ENCODE data around the gene KRTAP10-7. TPM values are rescaled to one million over a fixed set of nuclear protein-coding genes. Genes with fewer than 3 reads are reported as not detected.
"Not testable (repeated sequence)": the region's sequence is repeated elsewhere in the genome, so short reads cannot be mapped to it uniquely, and the experiment has no call there.

Gene KRTAP10-7, protein sequence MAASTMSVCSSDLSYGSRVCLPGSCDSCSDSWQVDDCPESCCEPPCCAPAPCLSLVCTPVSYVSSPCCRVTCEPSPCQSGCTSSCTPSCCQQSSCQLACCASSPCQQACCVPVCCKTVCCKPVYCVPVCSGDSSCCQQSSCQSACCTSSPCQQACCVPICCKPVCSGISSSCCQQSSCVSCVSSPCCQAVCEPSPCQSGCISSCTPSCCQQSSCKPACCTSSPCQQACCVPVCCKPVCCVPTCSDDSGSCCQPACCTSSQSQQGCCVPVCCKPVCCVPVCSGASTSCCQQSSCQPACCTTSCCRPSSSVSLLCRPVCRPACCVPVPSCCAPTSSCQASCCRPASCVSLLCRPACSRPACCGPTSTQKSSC
- total RNA-seq: not detected

DNA sequence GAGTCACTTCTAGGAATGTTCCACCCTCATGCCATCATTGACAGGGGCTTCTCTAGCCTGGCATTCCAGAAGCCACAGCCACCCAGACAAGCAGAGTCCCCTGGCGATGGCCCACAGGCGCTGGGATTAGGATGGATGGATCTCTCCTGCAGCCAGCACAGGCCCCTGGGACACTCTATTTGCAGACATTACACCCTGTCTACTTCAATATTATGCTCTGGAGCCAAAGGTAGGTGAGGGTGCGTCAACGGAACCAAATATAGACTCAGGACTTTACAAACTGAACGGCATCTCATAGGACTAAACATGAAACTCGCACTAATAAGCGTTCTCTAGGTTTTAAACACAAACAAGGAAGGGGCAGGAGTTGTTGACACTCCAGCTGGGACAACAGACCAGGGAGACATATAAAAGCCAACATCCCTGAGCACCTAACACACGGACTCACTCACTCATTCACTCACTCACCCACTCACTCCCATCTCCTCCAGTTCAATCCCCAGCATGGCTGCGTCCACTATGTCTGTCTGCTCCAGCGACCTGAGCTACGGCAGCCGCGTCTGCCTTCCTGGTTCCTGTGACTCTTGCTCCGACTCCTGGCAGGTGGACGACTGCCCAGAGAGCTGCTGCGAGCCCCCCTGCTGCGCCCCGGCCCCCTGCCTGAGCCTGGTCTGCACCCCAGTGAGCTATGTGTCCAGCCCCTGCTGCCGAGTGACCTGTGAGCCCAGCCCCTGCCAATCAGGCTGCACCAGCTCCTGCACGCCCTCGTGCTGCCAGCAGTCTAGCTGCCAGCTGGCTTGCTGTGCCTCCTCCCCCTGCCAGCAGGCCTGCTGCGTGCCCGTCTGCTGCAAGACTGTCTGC lies at the start of gene KRTAP10-7:
Gene KRTAP10-7 (plus strand): TSS at position 480 of the 861 bp plus-strand sequence. CDS start 25 bp downstream, at position 505.
- not testable (repeated sequence) for H3K4me3 ChIP-seq (ENCODE audit: low read length); H3K9me3 ChIP-seq (ENCODE audit: low read depth, low read length); H3K27me3 ChIP-seq (ENCODE audit: insufficient read depth, low read length); H3K4me1 ChIP-seq (ENCODE audit: insufficient read depth, low read length)

DNA sequence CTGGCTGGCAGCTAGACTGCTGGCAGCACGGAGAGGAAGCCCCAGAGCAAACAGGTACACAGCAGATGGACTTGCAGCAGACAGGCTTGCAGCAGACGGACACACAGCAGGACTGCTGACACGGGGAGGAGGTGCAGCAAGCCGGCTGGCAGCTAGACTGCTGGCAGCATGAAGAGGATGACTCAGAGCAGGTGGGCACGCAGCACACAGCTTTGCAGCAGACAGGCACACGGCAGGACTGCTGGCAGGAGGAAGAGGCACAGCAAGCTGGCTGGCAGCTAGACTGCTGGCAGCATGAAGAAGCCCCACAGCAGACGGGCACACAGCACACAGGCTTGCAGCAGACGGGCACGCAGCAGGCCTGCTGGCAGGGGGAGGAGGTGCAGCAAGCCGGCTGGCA lies 49.6 kb upstream of the KRTAP10-7 start:
- Histone ChIP-seq H3K27me3 (ENCODE audit: insufficient read depth, low read length) (peaks cover 2% of the 10 kb centered on the region), H3K9me3 (ENCODE audit: low read depth, low read length) (peaks cover 8% of the 10 kb centered on the region), H3K4me1 (ENCODE audit: insufficient read depth, low read length) (peaks cover 9% of the 10 kb centered on the region), H3K4me3 (ENCODE audit: low read length) (no peak overlapping the region)

DNA sequence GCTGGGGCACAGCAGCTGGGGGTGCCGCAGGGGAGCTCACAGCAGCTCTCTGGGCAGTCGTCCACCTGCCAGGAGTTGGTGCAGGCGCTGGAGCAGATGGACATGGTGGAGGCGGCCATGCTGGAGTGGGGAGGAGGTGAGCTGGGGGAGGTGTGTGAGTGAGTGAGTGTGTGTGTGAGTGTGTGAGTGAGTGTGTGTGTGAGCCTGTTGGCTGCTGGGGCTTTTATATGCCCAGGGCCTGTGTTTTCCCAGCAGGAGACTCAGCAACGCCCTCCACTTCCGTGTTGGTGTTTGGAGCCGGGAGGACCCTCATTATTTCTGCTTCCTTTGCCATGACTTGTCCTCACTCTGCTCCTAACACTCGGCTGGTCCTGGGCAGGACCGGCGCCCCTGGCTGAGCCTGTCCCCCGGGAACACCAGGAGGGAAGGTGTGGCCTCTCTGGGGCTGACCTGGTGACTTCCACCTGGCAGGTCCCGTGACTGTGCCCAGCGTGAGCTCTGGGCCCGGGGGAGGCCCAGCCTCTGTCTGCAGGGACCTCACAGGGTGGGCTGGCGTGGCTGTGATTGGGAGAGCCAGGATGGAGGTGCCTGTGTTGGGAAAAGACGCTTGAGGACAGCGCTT lies 48.9 kb upstream of the KRTAP10-7 start, which contains the start of gene KRTAP10-2:
Gene KRTAP10-2 (minus strand): TSS at position 166 of the 622 bp plus-strand sequence. CDS start 47 bp downstream, at position 119.
- peaks cover 8% of the 10 kb centered on the region for H3K9me3 ChIP-seq (ENCODE audit: low read depth, low read length)
- peaks cover 2% of the 10 kb centered on the region for H3K27me3 ChIP-seq (ENCODE audit: insufficient read depth, low read length)
- no peak within 1 kb of the TSS for H3K4me3 ChIP-seq (ENCODE audit: low read length)

DNA sequence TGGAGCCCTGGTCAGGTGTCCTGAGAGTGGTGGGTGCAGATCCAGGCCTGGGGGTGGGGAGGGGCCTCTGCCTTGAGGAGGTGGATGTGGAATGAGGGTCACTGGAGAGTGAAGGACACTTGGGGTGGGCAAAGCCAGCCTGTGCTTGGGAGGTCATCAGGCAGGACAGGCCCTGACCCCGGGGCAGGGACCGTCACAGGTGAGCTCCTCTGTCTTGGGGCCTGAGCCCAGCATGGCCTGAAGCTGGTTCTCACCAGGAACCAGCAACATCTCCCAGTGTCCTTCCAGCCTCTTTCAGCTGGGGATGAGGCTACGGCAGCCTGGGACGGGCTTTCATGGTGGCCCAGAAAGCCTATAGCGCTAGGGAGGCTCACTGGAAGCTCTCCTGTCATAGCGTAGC lies 48.3 kb upstream of the KRTAP10-7 start:
- H3K9me3 ChIP-seq (ENCODE audit: low read depth, low read length): peaks cover 2% of the 10 kb centered on the region
- peaks cover 9% of the 10 kb centered on the region for H3K4me1 ChIP-seq (ENCODE audit: insufficient read depth, low read length)
- H3K27me3 ChIP-seq (ENCODE audit: insufficient read depth, low read length): peaks cover 2% of the 10 kb centered on the region
- H3K4me3 ChIP-seq (ENCODE audit: low read length): no peak overlapping the region

More for the DNA sequence above, 48.9 kb upstream of the KRTAP10-7 start, which contains the start of gene KRTAP10-2:
- peaks cover 9% of the 10 kb centered on the region for H3K4me1 ChIP-seq (ENCODE audit: insufficient read depth, low read length)

DNA sequence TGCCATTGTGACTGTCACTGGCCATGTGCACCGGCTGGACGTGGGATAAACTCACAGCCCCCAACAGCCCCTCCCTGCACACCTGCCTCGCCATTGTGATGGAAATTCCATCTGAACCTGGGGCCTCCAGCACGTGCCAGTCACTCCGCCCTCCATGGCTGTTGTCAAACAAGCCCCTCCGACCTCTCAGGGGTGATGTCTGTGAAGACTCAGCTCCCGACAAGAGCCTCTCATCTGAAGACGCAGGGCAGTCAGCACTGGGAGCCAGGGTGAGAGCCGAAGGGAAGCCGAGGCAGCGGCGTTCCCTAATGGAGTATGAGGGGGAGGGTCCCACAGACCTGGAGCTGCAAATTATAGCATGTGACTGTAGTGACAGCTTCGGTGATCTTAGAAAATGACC lies 47.7 kb upstream of the KRTAP10-7 start:
- Histone ChIP-seq H3K27me3 (ENCODE audit: insufficient read depth, low read length) (no peaks in the 10 kb centered on the region), H3K4me1 (ENCODE audit: insufficient read depth, low read length) (peaks cover 3% of the 10 kb centered on the region), H3K9me3 (ENCODE audit: low read depth, low read length) (no peaks in the 10 kb centered on the region), H3K4me3 (ENCODE audit: low read length) (no peak overlapping the region)

DNA sequence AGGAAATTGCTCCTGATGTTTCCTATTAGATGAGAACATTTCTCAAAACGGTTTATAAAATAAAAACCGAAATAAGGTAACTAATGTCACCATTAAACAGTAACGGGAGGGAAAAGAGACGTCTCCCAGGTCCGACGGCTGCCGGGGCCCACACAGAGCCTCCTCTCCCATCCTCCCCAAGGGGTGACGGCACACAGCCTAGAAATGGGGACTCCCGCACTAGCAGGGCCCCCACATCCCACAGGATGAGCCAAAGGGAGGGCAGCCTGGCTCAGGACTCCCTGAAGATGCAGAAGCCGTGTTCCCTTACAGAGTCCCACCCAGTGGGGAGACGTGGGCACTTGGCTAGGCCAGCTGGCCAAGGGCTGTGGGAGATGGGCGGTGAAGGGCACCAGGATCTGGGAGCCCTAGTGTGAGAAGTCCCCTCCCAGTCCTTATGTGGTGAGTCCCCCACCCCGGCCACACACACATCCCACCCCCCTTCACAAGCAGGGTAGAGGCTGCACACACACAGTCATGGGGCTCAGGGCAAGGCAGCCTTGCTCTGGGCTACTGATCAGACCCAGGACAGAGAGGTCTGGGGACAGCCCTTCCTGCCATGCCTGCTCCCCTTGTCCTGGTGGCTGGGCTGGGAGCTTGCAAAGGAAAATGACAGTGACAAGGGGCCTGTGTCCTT lies 45.1 kb upstream of the KRTAP10-7 start:
- H3K27me3 ChIP-seq (ENCODE audit: insufficient read depth, low read length): no peaks in the 10 kb centered on the region
- H3K4me3 ChIP-seq (ENCODE audit: low read length): no peak overlapping the region
- H3K4me1 ChIP-seq (ENCODE audit: insufficient read depth, low read length): no peaks in the 10 kb centered on the region
- H3K9me3 ChIP-seq (ENCODE audit: low read depth, low read length): no peaks in the 10 kb centered on the region

DNA sequence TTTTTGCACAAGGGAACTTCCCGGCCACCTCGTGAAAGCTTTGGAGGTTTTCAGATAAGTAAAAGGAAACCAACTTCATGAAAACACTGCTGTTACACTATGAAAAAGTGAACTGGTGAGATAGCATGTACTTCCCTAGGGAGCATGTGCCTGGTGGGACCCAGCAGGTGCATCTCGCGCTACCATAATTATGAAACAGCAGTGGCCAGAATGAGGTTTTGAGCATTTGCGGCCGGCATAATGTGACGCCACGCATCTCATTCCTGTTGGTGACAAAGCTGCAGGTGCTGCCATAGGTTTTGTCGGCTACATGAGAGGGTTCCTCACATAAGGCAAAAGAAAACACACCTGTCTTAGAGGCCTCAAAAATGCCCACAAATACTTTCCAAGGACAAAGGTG lies 43.5 kb upstream of the KRTAP10-7 start:
- Histone ChIP-seq H3K4me3 (ENCODE audit: low read length) (no peak overlapping the region), H3K27me3 (ENCODE audit: insufficient read depth, low read length) (no peaks in the 10 kb centered on the region), H3K4me1 (ENCODE audit: insufficient read depth, low read length) (no peaks in the 10 kb centered on the region), H3K9me3 (ENCODE audit: low read depth, low read length) (no peaks in the 10 kb centered on the region)

DNA sequence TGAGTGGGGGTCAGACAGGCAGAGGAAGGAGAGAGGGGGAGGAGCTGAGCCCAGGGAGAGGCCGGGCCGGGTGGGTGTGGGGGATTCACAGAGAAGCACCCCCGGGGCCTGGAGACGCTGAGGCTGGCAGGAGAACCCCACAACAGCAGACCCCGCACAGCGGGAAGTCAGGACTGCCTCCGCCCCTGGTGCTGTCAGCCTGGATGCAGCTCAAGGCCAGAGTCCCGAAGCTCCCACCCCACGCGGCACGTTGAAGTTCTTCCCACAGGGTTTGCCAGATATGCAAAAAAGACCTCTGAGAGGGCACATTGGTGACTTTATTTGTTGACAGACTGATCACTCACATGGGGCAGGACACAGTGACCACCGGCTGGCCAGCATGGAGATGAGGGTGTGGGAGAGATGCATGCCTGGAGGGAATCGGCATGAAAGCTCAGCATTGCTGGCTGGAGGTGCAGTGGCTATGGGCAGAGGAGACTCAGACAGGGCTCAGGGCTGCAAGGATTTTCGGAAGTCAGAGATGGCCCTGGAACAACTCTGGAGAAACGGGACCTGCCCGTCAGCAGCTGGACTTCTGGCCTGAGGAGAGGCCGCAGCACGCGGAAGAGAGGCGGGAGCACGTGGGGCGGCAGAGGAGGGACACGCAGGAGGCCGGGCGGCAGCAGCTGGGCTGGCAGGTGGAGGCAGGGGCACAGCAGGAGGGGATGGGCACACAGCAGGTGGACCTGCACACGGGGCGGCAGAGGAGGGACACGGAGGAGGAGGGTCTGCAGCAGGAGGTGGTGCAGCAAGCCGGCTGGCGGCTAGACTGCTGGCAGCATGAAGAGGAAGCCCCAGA lies 42.7 kb upstream of the KRTAP10-7 start:
- Histone ChIP-seq H3K4me1 (ENCODE audit: insufficient read depth, low read length) (no peaks in the 10 kb centered on the region), H3K4me3 (ENCODE audit: low read length) (no peak overlapping the region), H3K9me3 (ENCODE audit: low read depth, low read length) (peaks cover 4% of the 10 kb centered on the region), H3K27me3 (ENCODE audit: insufficient read depth, low read length) (no peaks in the 10 kb centered on the region)

DNA sequence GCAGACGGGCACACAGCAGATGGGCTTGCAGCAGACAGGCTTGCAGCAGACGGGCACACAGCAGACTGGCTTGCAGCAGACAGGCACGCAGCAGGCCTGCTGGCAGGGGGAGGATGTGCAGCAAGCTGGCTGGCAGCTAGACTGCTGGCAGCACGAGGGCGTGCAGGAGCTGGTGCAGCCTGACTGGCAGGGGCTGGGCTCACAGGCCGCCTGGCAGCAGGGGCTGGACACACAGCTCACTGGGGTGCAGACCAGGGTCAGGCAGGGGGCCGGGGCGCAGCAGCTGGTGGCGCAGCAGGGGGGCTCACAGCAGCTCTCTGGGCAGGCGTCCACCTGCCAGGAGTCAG lies 42.1 kb upstream of the KRTAP10-7 start:
- not testable (repeated sequence) for H3K4me1 ChIP-seq (ENCODE audit: insufficient read depth, low read length); H3K9me3 ChIP-seq (ENCODE audit: low read depth, low read length); H3K27me3 ChIP-seq (ENCODE audit: insufficient read depth, low read length)

DNA sequence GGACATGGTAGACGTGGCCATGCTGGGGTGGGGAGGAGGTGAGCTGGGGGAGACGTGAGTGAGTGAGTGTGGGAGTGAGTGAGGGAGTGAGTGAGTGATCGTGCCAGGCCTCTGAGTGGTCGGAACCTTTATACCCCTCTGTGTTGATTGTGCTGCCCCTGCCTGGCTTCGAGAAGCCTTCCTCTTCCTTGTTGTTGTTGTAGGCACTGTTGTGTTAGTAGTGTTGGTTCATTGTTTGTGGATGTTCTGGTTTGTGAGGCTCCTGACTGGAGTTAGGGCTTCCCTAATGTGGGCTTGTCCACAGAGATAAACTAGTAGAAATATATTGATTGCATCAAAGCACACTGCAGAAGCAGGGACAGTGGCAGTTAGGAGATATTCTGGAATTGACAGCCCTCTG lies 41.7 kb upstream of the KRTAP10-7 start, which contains the start of gene KRTAP10-3:
Gene KRTAP10-3 (minus strand): TSS at position 101 of the 400 bp plus-strand sequence. CDS start 80 bp downstream, at position 21.
- Histone ChIP-seq H3K4me1 (ENCODE audit: insufficient read depth, low read length) (no peaks in the 10 kb centered on the region), H3K27me3 (ENCODE audit: insufficient read depth, low read length) (no peaks in the 10 kb centered on the region), H3K9me3 (ENCODE audit: low read depth, low read length) (peaks cover 5% of the 10 kb centered on the region), H3K4me3 (ENCODE audit: low read length) (no peak within 1 kb of the TSS)

More for the DNA sequence above, 42.1 kb upstream of the KRTAP10-7 start:
- H3K4me3 ChIP-seq (ENCODE audit: low read length): not testable (repeated sequence)

DNA sequence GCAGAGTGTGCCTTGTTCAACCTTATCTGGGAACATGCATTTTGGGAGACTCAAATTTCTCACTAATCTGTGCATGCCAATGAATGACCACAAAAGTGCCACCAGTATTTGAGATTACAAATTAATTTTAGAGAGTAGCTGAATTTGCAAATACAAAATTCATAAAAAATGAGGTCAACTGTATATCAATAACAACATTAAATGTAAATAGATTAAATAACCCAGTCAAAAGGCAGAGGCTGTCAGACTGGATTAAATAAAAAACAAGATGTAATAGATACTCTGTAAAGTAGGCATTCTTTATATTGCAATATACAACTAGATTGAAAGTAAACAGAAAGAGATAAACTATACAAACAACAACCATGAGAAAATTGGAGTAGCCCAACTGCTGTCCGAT lies 36.3 kb upstream of the KRTAP10-7 start:
- Histone ChIP-seq H3K4me1 (ENCODE audit: insufficient read depth, low read length) (peaks cover 4% of the 10 kb centered on the region), H3K9me3 (ENCODE audit: low read depth, low read length) (peaks cover 5% of the 10 kb centered on the region)

DNA sequence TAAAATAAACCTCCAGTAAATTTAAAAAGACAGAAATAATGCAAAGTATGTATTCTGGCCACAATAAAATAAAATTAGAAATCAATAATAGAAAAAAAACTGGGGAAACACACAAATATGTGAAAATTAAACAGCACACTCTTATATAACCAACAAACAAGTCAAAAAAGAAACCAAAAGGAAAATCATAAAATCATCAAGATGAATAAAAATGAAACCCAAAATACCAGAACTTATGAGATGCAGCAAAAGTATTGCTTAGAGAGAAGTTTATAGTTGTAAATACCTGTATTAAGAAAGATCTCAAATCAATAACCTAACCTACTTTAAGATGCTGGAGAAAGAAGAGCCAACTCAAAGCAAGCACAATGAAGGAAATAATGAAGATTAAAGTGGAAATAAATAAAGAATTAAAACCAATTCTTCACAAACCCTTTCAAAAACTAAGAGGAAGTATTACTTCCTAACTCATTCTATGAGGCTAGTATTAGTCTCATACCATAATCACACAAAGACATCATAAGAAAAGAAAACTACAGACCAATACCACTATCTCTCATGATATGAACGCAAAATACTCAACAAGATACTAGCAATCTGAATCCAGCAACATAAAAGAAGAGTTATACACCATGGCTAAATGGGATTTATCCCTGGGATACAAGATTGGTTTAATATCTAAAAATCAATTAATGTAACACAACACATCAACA lies 35.4 kb upstream of the KRTAP10-7 start:
- Histone ChIP-seq H3K4me1 (ENCODE audit: insufficient read depth, low read length) (peaks cover 4% of the 10 kb centered on the region), H3K27me3 (ENCODE audit: insufficient read depth, low read length) (no peaks in the 10 kb centered on the region), H3K9me3 (ENCODE audit: low read depth, low read length) (peaks cover 5% of the 10 kb centered on the region), H3K4me3 (ENCODE audit: low read length) (no peak overlapping the region)

More for the DNA sequence above, 36.3 kb upstream of the KRTAP10-7 start:
- Histone ChIP-seq H3K27me3 (ENCODE audit: insufficient read depth, low read length) (no peaks in the 10 kb centered on the region), H3K4me3 (ENCODE audit: low read length) (no peak overlapping the region)

DNA sequence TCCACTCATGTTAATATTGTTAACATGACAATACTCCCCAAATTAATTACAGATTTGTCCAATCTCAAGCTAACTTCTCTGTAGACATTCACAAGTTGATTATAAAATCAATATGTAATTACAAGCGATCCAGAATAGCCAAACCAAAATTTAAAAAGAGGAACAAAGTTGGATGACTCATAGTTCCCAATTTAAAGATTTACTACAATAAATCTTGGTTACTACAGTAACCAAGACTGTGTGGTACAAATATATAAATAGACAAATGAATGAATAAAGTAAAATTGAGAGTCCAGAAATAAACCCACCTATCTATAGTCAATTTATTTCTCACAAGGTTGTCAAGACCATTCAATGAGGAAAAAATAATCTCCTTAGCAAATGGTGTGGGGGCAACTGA lies 34.0 kb upstream of the KRTAP10-7 start:
- Histone ChIP-seq H3K27me3 (ENCODE audit: insufficient read depth, low read length) (no peaks in the 10 kb centered on the region), H3K9me3 (ENCODE audit: low read depth, low read length) (peaks cover 5% of the 10 kb centered on the region), H3K4me1 (ENCODE audit: insufficient read depth, low read length) (peaks cover 4% of the 10 kb centered on the region), H3K4me3 (ENCODE audit: low read length) (no peak overlapping the region)
